ENCODE measurements around the gene ZNF536.

The ZNF536 gene

GRCh38 chr19:30543243-30543945, 171.2 kb downstream of the ZNF536 start:
- DNase-seq (ENCODE audit: low read depth) = no peak
- no peak overlapping the region for H3K4me3 ChIP-seq (ENCODE audit: low read depth, low read length)
- TF ChIP-seq MYC (IDR thresholded peaks at IDR 0.05; ENCODE audit: low read depth, low read length) = no peak
- TF ChIP-seq CTCF (IDR thresholded peaks at IDR 0.05; ENCODE audit: low read depth, low read length) = no peak
- no peak for TF ChIP-seq POLR2A (IDR thresholded peaks at IDR 0.05; ENCODE audit: extremely low read depth, insufficient read length)
- TF ChIP-seq, protein P1, sequence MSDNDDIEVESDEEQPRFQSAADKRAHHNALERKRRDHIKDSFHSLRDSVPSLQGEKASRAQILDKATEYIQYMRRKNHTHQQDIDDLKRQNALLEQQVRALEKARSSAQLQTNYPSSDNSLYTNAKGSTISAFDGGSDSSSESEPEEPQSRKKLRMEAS (IDR thresholded peaks at IDR 0.05; ENCODE audit: low read depth, low read length) = no peak

GRCh38 chr19:30545752-30546151, 173.6 kb downstream of the ZNF536 start:
- TF ChIP-seq, protein P1 (IDR thresholded peaks at IDR 0.05; ENCODE audit: low read depth, low read length) = no peak
- TF ChIP-seq MYC (IDR thresholded peaks at IDR 0.05; ENCODE audit: low read depth, low read length) (no peak), POLR2A (IDR thresholded peaks at IDR 0.05; ENCODE audit: extremely low read depth, insufficient read length) (no peak), CTCF (IDR thresholded peaks at IDR 0.05; ENCODE audit: low read depth, low read length) (no peak)
- no peak overlapping the region for H3K4me3 ChIP-seq (ENCODE audit: low read depth, low read length)
- DNase-seq (ENCODE audit: low read depth) = no peak

DNA sequence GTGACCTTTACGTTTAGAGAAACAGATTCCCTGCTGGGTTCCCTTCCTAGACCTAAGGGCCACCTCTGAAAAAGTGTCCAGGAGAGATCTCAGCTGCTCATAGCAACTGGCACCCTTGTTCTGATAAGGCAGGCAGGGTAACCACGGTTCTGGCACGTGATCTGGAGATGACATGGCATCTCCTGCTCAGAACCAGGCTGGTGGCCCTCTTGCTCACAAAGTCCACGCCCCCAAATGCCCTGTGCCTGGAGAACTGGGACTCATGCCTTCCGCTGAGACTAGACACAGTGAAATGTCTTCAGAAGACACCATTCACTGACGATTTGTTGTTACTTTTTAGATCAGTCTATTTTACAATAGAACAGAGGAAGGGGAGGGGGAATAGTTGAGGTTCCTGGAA, 174.1 kb downstream of the ZNF536 start:
- no peak overlapping the region for H3K4me3 ChIP-seq (ENCODE audit: low read depth, low read length)
- TF ChIP-seq, protein P1 (IDR thresholded peaks at IDR 0.05; ENCODE audit: low read depth, low read length) = no peak
- no peak for TF ChIP-seq POLR2A (IDR thresholded peaks at IDR 0.05; ENCODE audit: extremely low read depth, insufficient read length)
- DNase-seq (ENCODE audit: low read depth) = no peak

DNA sequence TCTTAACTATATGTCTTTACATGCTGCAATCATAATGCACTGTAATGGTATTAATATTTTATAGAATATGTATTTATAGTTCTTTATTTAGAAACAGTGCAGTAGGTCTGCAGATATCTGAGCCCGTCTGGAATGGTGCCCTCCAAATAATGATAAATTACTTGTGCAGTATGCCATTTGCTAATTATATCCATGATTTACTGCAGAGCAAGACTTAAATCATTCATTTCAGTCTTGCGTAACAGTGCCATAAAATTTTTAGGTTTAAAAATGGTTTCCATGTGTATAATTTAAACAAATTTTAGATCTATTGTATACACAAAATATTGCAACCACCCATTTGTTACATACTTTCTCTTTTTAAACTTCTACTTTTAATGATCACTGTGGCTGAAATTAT, 175.1 kb downstream of the ZNF536 start:
- TF ChIP-seq MYC (IDR thresholded peaks at IDR 0.05; ENCODE audit: low read depth, low read length) (no peak), POLR2A (IDR thresholded peaks at IDR 0.05; ENCODE audit: extremely low read depth, insufficient read length) (no peak), CTCF (IDR thresholded peaks at IDR 0.05; ENCODE audit: low read depth, low read length) (no peak)
- TF ChIP-seq, protein P1 (IDR thresholded peaks at IDR 0.05; ENCODE audit: low read depth, low read length) = no peak
- DNase-seq (ENCODE audit: low read depth) = no peak
- no peak overlapping the region for H3K4me3 ChIP-seq (ENCODE audit: low read depth, low read length)

GRCh38 chr19:30549151-30549550, 177.0 kb downstream of the ZNF536 start:
- H3K4me3 ChIP-seq (ENCODE audit: low read depth, low read length) = peak overlapping the region; percentile 38
- TF ChIP-seq CTCF (IDR thresholded peaks at IDR 0.05; ENCODE audit: low read depth, low read length) (no peak), MYC (IDR thresholded peaks at IDR 0.05; ENCODE audit: low read depth, low read length) (no peak), POLR2A (IDR thresholded peaks at IDR 0.05; ENCODE audit: extremely low read depth, insufficient read length) (no peak)
- TF ChIP-seq, protein P1 (IDR thresholded peaks at IDR 0.05; ENCODE audit: low read depth, low read length) = no peak
- no peak for DNase-seq (ENCODE audit: low read depth)

GRCh38 chr19:30551271-30551670, 179.1 kb downstream of the ZNF536 start:
- no peak for DNase-seq (ENCODE audit: low read depth)
- H3K4me3 ChIP-seq (ENCODE audit: low read depth, low read length) = no peak overlapping the region
- TF ChIP-seq, protein P1 (IDR thresholded peaks at IDR 0.05; ENCODE audit: low read depth, low read length) = no peak
- TF ChIP-seq CTCF (IDR thresholded peaks at IDR 0.05; ENCODE audit: low read depth, low read length) (no peak), POLR2A (IDR thresholded peaks at IDR 0.05; ENCODE audit: extremely low read depth, insufficient read length) (no peak), MYC (IDR thresholded peaks at IDR 0.05; ENCODE audit: low read depth, low read length) (no peak)
